GM19463 (cell line): ENCODE results near the gene HSF5.

Experiments
- ATAC-seq: cut with Tn5 transposase; IDR thresholded peaks from one replicate; pipeline ENCODE4 v1.9.1; 2021; ENCODE audit warnings: mild to moderate bottlenecking, moderate library complexity; ENCODE audit not compliant: unreplicated experiment

HSF5 gene

GRCh38 chr17:58388302-58389190 is 99.7 kb downstream of the HSF5 start:
- ATAC-seq, result no peak

- ATAC-seq, result no peak
These were observed 100.4 kb downstream of the HSF5 start for GRCh38 chr17:58387834-58388233.

GRCh38 chr17:58386708-58387107 is 101.5 kb downstream of the HSF5 start:
- no peak for ATAC-seq

GRCh38 chr17:58385359-58385899 is 102.8 kb downstream of the HSF5 start:
- ATAC-seq, result no peak

DNA sequence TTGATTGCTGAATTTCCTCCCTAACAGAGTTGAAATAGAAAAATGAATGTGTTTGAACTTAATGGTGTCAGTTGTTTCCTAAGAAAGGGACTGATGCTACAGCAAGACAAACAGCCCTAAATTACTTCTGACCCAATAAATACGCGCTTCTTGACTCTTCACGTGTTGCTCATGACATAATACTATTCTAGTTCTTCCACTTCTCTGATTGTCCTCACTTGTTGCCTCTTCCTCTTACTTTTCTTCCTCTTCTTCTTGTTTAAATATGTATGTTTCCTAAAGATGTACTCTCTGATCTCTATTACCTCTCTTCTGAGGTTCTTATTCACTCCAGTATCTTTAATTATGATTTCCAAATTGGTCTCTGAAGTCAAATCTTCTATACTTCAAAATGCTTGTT is 103.3 kb downstream of the HSF5 start:
- ATAC-seq, result no peak

- ATAC-seq, result no peak
These were observed 104.2 kb downstream of the HSF5 start for GRCh38 chr17:58383892-58384462.

GRCh38 chr17:58382872-58383242 is 105.4 kb downstream of the HSF5 start:
- ATAC-seq, result no peak

DNA sequence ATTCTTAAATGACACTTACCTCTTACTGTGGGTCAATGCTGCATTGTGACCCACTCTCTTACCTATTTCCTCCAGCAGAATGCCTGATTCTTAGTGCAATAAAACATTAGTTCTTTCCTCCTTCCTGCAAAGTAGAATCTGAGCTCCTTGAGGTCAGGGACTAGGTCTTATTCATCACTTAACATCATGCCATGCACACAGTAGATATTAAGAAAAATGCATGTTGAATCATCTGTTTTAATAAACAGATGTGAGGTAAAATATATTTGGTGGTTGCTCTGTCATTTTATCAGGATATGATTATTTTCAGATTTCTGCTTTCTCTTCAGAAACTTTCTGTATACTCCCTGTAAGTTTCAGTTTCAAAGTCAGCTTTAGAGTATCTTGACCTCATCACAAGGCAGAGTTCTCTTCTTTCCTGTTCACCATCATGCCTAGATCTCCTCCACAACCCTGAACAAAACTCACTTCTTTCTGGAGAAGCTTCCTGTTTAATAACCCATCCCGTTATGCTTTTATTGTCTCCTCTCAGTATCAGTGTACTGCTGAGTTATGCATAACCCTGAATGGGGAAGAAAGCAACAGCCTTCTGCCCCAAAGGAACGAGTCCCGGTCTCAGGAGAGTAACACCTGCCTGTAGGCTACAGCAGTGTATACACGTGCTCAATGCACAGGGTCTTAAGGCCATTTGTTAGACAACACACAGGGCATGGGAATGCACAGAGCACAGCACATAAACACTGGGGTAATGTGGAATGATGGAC is 105.9 kb downstream of the HSF5 start:
- peak; percentile 67 for ATAC-seq

GRCh38 chr17:58381124-58382035 is 106.8 kb downstream of the HSF5 start:
- ATAC-seq, result no peak

- no peak for ATAC-seq
These were observed 107.7 kb downstream of the HSF5 start for GRCh38 chr17:58380207-58381123.

DNA sequence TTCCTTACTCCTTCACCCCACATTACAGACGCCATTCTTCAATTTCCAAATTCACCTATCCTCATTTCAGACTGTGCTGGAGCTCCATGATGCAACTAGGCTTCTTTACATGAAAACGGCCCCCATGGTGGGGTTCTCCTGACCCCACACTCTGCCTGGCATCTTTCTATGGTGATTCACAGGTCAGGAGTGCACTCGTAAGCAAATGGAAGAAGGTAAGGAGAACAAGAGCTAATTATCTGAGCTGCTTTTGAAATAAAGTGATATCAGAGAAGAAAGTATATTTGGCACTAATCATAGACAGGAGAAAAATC is 108.7 kb downstream of the HSF5 start:
- ATAC-seq, result no peak

DNA sequence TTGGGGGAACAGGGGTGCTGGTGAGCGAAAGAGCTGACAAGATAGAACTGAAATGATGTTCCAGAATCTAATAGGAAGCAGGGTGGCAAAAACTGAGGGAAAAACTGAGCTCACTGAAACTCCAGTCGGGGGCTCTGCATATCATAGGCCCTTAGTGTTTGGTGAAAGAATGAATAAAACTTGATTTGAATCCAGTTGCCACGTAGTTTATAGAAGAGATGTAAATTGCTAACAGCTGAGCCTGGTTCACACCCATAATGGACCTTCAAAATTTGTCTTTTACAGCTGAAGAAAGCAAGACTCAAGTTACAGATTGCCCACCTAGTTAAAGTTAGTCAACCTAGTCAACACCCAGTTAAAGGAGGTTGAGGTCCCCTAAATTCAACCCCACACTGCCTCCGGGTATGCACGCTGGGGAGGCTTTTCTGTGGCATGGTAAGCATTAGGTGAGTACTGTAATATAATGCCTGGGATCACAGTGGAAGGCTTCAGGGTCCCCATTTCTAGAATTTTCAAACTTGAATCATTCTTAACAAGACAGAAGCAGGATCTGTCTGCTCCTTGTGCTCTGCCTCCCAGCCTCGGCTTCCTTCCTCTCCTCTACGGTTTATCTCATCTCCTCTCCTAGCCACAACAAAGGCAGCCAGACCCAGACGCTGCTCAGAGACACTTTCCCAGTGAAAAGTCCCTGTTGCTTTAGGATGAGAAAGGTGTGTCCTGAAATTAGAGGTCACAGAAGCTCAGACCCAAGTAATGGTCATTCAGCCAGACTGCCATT is 109.3 kb downstream of the HSF5 start:
- no peak for ATAC-seq

DNA sequence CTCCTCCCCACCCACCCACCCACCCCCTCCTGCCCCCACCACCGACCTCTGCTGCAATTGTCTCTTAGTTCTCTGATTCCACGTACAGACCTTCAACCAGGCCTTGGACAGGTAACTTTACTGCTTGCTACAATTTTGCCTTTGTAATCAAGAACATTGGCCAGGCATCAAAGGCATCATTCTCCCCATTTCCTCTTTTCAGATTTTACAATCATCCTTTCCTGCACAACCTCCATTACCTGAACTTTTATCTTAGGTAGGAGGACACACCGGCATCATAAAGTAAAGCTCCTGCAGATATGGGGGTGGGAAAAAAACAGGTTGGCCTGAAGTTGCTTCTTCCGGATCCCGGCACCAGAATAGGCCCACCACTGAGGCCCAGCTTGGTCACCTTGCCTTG is 110.5 kb downstream of the HSF5 start:
- no peak for ATAC-seq

DNA sequence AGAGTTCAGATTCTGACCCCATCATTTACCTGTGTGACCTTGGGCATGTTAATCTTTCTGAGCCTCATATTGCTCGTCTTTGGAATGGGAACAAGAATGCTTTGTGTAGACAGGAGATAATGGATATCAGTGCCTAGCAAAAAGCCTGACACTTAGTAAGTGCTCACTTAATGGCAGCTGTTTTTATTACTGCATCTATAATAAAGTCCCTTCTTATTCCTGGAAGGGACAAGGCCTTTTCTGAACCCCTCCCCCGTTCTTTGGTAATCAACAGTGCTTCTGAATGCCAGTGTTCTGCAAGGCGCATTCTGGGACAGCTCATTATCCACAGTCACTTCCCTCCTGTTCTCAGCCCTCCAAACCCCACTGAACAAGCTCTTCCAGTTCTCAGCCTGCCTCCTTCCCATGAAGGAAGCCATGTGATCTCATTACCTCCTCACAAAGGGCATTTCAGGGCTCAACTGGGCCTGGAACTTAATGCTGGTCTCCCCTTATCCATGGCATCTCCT is 111.1 kb downstream of the HSF5 start:
- no peak for ATAC-seq

GRCh38 chr17:58376472-58377000 is 111.7 kb downstream of the HSF5 start:
- ATAC-seq, result no peak

- ATAC-seq, result no peak
These were observed 112.4 kb downstream of the HSF5 start for GRCh38 chr17:58375811-58376210.

GRCh38 chr17:58375256-58375655 is 113.0 kb downstream of the HSF5 start:
- no peak for ATAC-seq

GRCh38 chr17:58373923-58374322 is 114.3 kb downstream of the HSF5 start:
- ATAC-seq, result no peak
